ENCODE data around the gene PDILT. TPM values are rescaled to one million over a fixed set of nuclear protein-coding genes. Genes with fewer than 3 reads are reported as not detected.

Gene PDILT
- total and polyA plus RNA-seq, 2 of the 8 experiments (the other 6 are each of a cell fraction or from before 2014, with no cell fraction given) = not detected

- TF ChIP-seq BACH1 (IDR thresholded peaks at IDR 0.05; ENCODE audit: low read length) (no peak), CHD1 (IDR thresholded peaks at IDR 0.05; ENCODE audit: low read depth, low read length) (no peak), GTF2F1 (IDR thresholded peaks at IDR 0.05; ENCODE audit: borderline replicate concordance, low read depth, low read length) (no peak), KDM1A (IDR thresholded peaks at IDR 0.05; ENCODE audit: borderline replicate concordance, low read length) (no peak), CEBPB (IDR thresholded peaks at IDR 0.05; ENCODE audit: low read depth, low read length) (no peak)
- Histone ChIP-seq H2BK15ac (ENCODE audit: low read length) (no peak overlapping the region), H4K20me1 (replicated peaks in 1 of 2; ENCODE audit: control insufficient read depth in 1 of 2, insufficient read depth in 2 of 2, low read length in 2 of 2) (no peaks in the 10 kb centered on the region), H2BK12ac (ENCODE audit: low read depth, low read length) (no peak overlapping the region), H3K79me1 (ENCODE audit: low read depth, low read length) (no peaks in the 10 kb centered on the region), H3K79me2 (ENCODE audit: control insufficient read depth in 1 of 2, insufficient read depth in 2 of 2, low read length in 2 of 2) (no peaks in the 10 kb centered on the region), H2BK20ac (ENCODE audit: low read length) (no peak overlapping the region), H2BK120ac (replicated peaks; ENCODE audit: low read depth, low read length) (no peak overlapping the region), H3K36me3 (ENCODE audit: control insufficient read depth in 2 of 4, insufficient read depth in 4 of 4, low read length in 3 of 4) (no peaks in the 10 kb centered on the region), H3K4ac (replicated peaks; ENCODE audit: insufficient read length, low read depth, low read length) (no peak overlapping the region), H3K27me3 (replicated peaks in 1 of 4; ENCODE audit: control insufficient read depth in 3 of 4, extremely low read depth in 1 of 4, insufficient read depth in 3 of 4, low read length in 3 of 4) (no peaks in the 10 kb centered on the region), H3K27ac (ENCODE audit: low read depth, low read length) (no peak overlapping the region), H3K4me2 (ENCODE audit: insufficient read depth in 1 of 2, low read depth in 2 of 2, low read length in 2 of 2) (no peak overlapping the region), H3K14ac (ENCODE audit: insufficient read length) (no peak overlapping the region), H4K8ac (ENCODE audit: extremely low read depth, insufficient read depth, low read length) (no peak overlapping the region), H3K4me1 (replicated peaks in 1 of 4; ENCODE audit: control insufficient read depth in 3 of 4, insufficient read depth in 4 of 4, low read length in 3 of 4) (peaks cover 0 to 2% (median 0%) of the 10 kb centered on the region in 4 experiments; a peak in 2 of 7 replicates), H3K56ac (replicated peaks; ENCODE audit: insufficient read length, low read depth, low read length) (no peak overlapping the region), H3K9me3 (ENCODE audit: insufficient read depth in 2 of 2, low read depth in 1 of 2, low read length in 1 of 2) (no peaks in the 10 kb centered on the region), H2BK5ac (ENCODE audit: low read depth, low read length) (no peak overlapping the region), H3K23me2 (ENCODE audit: low read depth, low read length) (no peaks in the 10 kb centered on the region), H2AFZ (ENCODE audit: low read length) (peak overlapping the region; percentile 19; the same call in 1 of the 2 replicates), H3K9ac (replicated peaks in 1 of 4; ENCODE audit: extremely low read depth in 1 of 4, low read depth in 3 of 4, low read length in 3 of 4) (no peak overlapping the region), H3K18ac (ENCODE audit: extremely low read depth, low read length) (no peak overlapping the region), H4K91ac (replicated peaks; ENCODE audit: insufficient read length, low read length) (no peak overlapping the region), H4K5ac (ENCODE audit: insufficient read length, low read depth, low read length) (no peak overlapping the region), H2AK5ac (ENCODE audit: low read depth, low read length) (no peak overlapping the region), H3K23ac (ENCODE audit: insufficient read length) (no peak overlapping the region), H3K4me3 (ENCODE audit: extremely low read depth in 1 of 4, insufficient read depth in 2 of 4, low read depth in 3 of 4, low read length in 4 of 4) (no peak overlapping the region)
- 81% methylated on average over 2 of the region's 2 CpGs; no CpG with 5 or more reads in 1 of the 2 experiments for WGBS, 2 experiments (ENCODE audit: extremely low coverage in 1 of 2, insufficient coverage in 1 of 2, insufficient read length in 1 of 2, insufficient replicate concordance in 2 of 2, low coverage in 1 of 2, low lambda C conversion rate in 2 of 2, missing lambda C conversion rate in 1 of 2)
- DNase-seq (ENCODE audit: low read depth in 1 of 2, low spot score in 2 of 2) (no peak), FAIRE-seq (no peak)
- POLR2A ChIA-PET (ENCODE audit: partially characterized antibody) = no interaction called here
- CTCF ChIA-PET (ENCODE audit: partially characterized antibody) = interaction anchor here (1.0 to 7.5 kb wide), 6 partner anchors 11 to 438 kb away, joined by 3 to 47 read pairs (median 6); no protein-coding TSS in a partner anchor
Measured at GRCh38 chr16:20336955-20337354, 67.6 kb downstream of the PDILT start.

All from H1 (cell line).